H9 (cell line): ENCODE measurements around the gene ADIRF. TPM values are rescaled to one million over a fixed set of nuclear protein-coding genes. Genes with fewer than 3 reads are reported as not detected.

ENCODE experiments used
- DNase-seq: peaks from one replicate; pipeline ENCODE4 v3.0.0-alpha.2; 2017
- H2AFZ ChIP-seq: one replicate; pipeline ENCODE4 v1.6.1; 2013; ENCODE audit warnings: mild to moderate bottlenecking, low read length, control low read depth, moderate library complexity
- H2AK5ac ChIP-seq: 2 replicates; pipeline ENCODE4 v1.6.1; 2013; ENCODE audit warnings: low read length, control low read depth, mixed read lengths; ENCODE audit not compliant: insufficient read length
- H2BK120ac ChIP-seq: one replicate; pipeline ENCODE4 v1.6.1; 2013; ENCODE audit warnings: low read depth, mild to moderate bottlenecking, low read length, control low read depth, inconsistent platforms; ENCODE audit not compliant: poor library complexity, severe bottlenecking
- H2BK12ac ChIP-seq: 2 replicates; pipeline ENCODE4 v1.6.1; 2013; ENCODE audit warnings: low read length, control low read depth, mixed read lengths, low read depth; ENCODE audit not compliant: insufficient read length
- H2BK15ac ChIP-seq: 2 replicates; pipeline ENCODE4 v1.6.1; 2013; ENCODE audit warnings: low read depth, low read length, control low read depth
- H2BK20ac ChIP-seq: one replicate; pipeline ENCODE4 v1.6.1; 2013; ENCODE audit warnings: low read depth, mild to moderate bottlenecking, low read length, control low read depth, inconsistent platforms; ENCODE audit not compliant: poor library complexity, severe bottlenecking
- H2BK5ac ChIP-seq: 2 replicates; pipeline ENCODE4 v1.6.1; 2013; ENCODE audit warnings: low read length, control low read depth, mixed read lengths; ENCODE audit not compliant: insufficient read length
- H3K14ac ChIP-seq: 2 replicates; pipeline ENCODE4 v1.6.1; 2013; ENCODE audit warnings: low read length, control low read depth; ENCODE audit not compliant: insufficient read depth
- H3K18ac ChIP-seq: 2 replicates; pipeline ENCODE4 v1.6.1; 2013; ENCODE audit warnings: low read depth, mild to moderate bottlenecking, mixed read lengths, low read length, control low read depth; ENCODE audit not compliant: insufficient read length
- H3K23ac ChIP-seq: 2 replicates; pipeline ENCODE4 v1.6.1; 2013; ENCODE audit warnings: low read length, control low read depth, mixed read lengths, low read depth; ENCODE audit not compliant: insufficient read length
- H3K23me2 ChIP-seq: 2 replicates; pipeline ENCODE4 v1.6.1; 2013; ENCODE audit warnings: low read depth, mild to moderate bottlenecking, mixed read lengths, low read length, control low read depth; ENCODE audit not compliant: insufficient read length, poor library complexity, severe bottlenecking
- H3K27ac ChIP-seq: 2 replicates; pipeline ENCODE4 v1.5.1; 2013; ENCODE audit warnings: low read length, control low read depth, mixed read lengths, low read depth; ENCODE audit not compliant: insufficient read length
- H3K27me3 ChIP-seq: 2 replicates; pipeline ENCODE4 v1.6.1; 2013; ENCODE audit warnings: low read length, control low read depth, inconsistent platforms; ENCODE audit not compliant: insufficient read depth
- H3K4ac ChIP-seq: 2 replicates; pipeline ENCODE4 v1.6.1; 2013; ENCODE audit warnings: low read depth, mild to moderate bottlenecking, control low read depth, inconsistent platforms, low read length, moderate library complexity
- H3K4me1 ChIP-seq: 2 replicates; pipeline ENCODE4 v1.6.1; 2013; ENCODE audit warnings: low read length, control low read depth, inconsistent platforms; ENCODE audit not compliant: insufficient read depth
- H3K4me2 ChIP-seq: 2 replicates; pipeline ENCODE4 v1.6.1; 2013; ENCODE audit warnings: low read length, control low read depth, mixed read lengths; ENCODE audit not compliant: insufficient read length, insufficient read depth
- H3K56ac ChIP-seq: 2 replicates; pipeline ENCODE4 v1.6.1; 2013; ENCODE audit warnings: low read depth, mild to moderate bottlenecking, mixed read lengths, low read length, control low read depth; ENCODE audit not compliant: insufficient read length
- H3K79me1 ChIP-seq: 2 replicates; pipeline ENCODE4 v1.6.1; 2013; ENCODE audit warnings: low read depth, mild to moderate bottlenecking, moderate library complexity, low read length, control low read depth, inconsistent platforms; ENCODE audit not compliant: insufficient read depth, poor library complexity, severe bottlenecking
- H3K79me2 ChIP-seq: 2 replicates; pipeline ENCODE4 v1.6.1; 2013; ENCODE audit warnings: low read length, control low read depth, inconsistent platforms; ENCODE audit not compliant: insufficient read depth
- H3K9ac ChIP-seq: 2 replicates; pipeline ENCODE4 v1.6.1; 2013; ENCODE audit warnings: low read length, control low read depth, mixed read lengths; ENCODE audit not compliant: insufficient read length; ENCODE audit errors: extremely low read depth
- H3K9me3 ChIP-seq: one replicate; pipeline ENCODE4 v1.6.1; 2013; ENCODE audit warnings: low read depth, low read length, inconsistent platforms; ENCODE audit not compliant: control insufficient read depth
- H3T11ph ChIP-seq: one replicate; pipeline ENCODE4 v1.6.1; 2013; ENCODE audit warnings: mild to moderate bottlenecking, low read length, control low read depth, inconsistent platforms
- H4K20me1 ChIP-seq: one replicate; pipeline ENCODE4 v1.6.1; 2013; ENCODE audit not compliant: control insufficient read depth, insufficient read length, insufficient read depth
- H4K5ac ChIP-seq: 2 replicates; pipeline ENCODE4 v1.6.1; 2013; ENCODE audit warnings: low read depth, mild to moderate bottlenecking, mixed read lengths, low read length, control low read depth; ENCODE audit not compliant: insufficient read length
- H4K8ac ChIP-seq: replicated peaks from 2 replicates; pipeline ENCODE4 v1.6.1; 2013; ENCODE audit warnings: low read length, control low read depth, mixed read lengths, low read depth; ENCODE audit not compliant: insufficient read length
- H4K91ac ChIP-seq: 2 replicates; pipeline ENCODE4 v1.6.1; 2013; ENCODE audit warnings: low read depth, mild to moderate bottlenecking, moderate library complexity, mixed read lengths, low read length, control low read depth; ENCODE audit not compliant: insufficient read length
- H3K27ac Mint-ChIP-seq, 3 experiments: 2 replicates in 2 of 3; 3 replicates in 1 of 3; pipeline ENCODE4 v1.8.0; 2020 to 2021; ENCODE audit warnings: mixed read lengths in 3 of 3, mild to moderate bottlenecking in 1 of 3, moderate library complexity in 1 of 3
- H3K27me3 Mint-ChIP-seq: 2 replicates; pipeline ENCODE4 v1.8.0; 2021; ENCODE audit warnings: low read depth, mild to moderate bottlenecking, moderate library complexity, mixed read lengths
- H3K36me3 Mint-ChIP-seq, 3 experiments: 2 replicates in 2 of 3; 3 replicates in 1 of 3; pipeline ENCODE4 v1.8.0; 2020 to 2021; ENCODE audit warnings: low read depth in 3 of 3, mixed read lengths in 3 of 3; ENCODE audit not compliant: insufficient read depth in 1 of 3
- H3K4me1 Mint-ChIP-seq, 2 experiments: 2 replicates each; pipeline ENCODE4 v1.8.0; 2020; ENCODE audit warnings: mixed read lengths in 2 of 2
- H3K4me3 Mint-ChIP-seq, 2 experiments: 2 replicates in 1 of 2; 3 replicates in 1 of 2; pipeline ENCODE4 v1.8.0; 2020 to 2021; ENCODE audit warnings: mild to moderate bottlenecking in 2 of 2, mixed read lengths in 2 of 2, moderate library complexity in 1 of 2
- H3K9me3 Mint-ChIP-seq, 2 experiments: 2 replicates in 1 of 2; 3 replicates in 1 of 2; pipeline ENCODE4 v1.8.0; 2020; ENCODE audit warnings: mild to moderate bottlenecking in 2 of 2, mixed read lengths in 2 of 2, moderate library complexity in 1 of 2
- CTCF ChIP-seq: fragments of 200-600 bp; sonication (generic); conservative IDR thresholded peaks from 3 replicates; pipeline ENCODE4 v1.8.0; 2021; ENCODE audit warnings: antibody characterized with exemption, mild to moderate bottlenecking
- WGBS: extraction: QIAGEN DNeasy Blood & Tissue Kit; methylation state at CpG from one replicate; pipeline ENCODE4 v1.1.7; 2013; ENCODE audit warnings: missing lambda C conversion rate, low lambda C conversion rate, mixed read lengths; ENCODE audit not compliant: insufficient read length; ENCODE audit errors: extremely low coverage; 5-methylcytosine and 5-hydroxymethylcytosine counted together
- total RNA-seq: library from RNA; stranded (reverse); gene quantifications from 2 replicates; pipeline ENCODE4 v1.2.1, GENCODE V29; 2021

Gene ADIRF
- total RNA-seq, 1 experiment from 2014 or later = not detected

GRCh38 chr10:86964061-86964846 lies 4.0 kb upstream of the ADIRF start:
- Histone ChIP-seq H3K23me2 (no peaks in the 10 kb centered on the region), H2BK12ac (no peak overlapping the region), H3K9me3 (no peaks in the 10 kb centered on the region), H3K4me2 (no peak overlapping the region), H2BK5ac (no peak overlapping the region), H3K4me1 (peaks cover 2% of the 10 kb centered on the region; the same call in 1 of the 2 replicates), H4K91ac (no peak overlapping the region), H2AFZ (no peak overlapping the region), H4K8ac (no peak overlapping the region), H2BK120ac (no peak overlapping the region), H3K14ac (no peak overlapping the region), H3K79me2 (no peaks in the 10 kb centered on the region), H3K79me1 (no peaks in the 10 kb centered on the region), H4K5ac (no peak overlapping the region), H3K27me3 (no peaks in the 10 kb centered on the region), H3T11ph (no peak overlapping the region), H2BK15ac (no peak overlapping the region), H2AK5ac (no peak overlapping the region), H2BK20ac (no peak overlapping the region), H3K56ac (no peak overlapping the region), H3K4ac (no peak overlapping the region), H4K20me1 (no peaks in the 10 kb centered on the region), H3K27ac (no peak overlapping the region), H3K18ac (no peak overlapping the region), H3K23ac (no peak overlapping the region), H3K9ac (no peak overlapping the region)
- H3K27me3 Mint-ChIP-seq = no peaks in the 10 kb centered on the region
- DNase-seq = no peak
- WGBS = no CpG with 5 or more reads among the region's 13 CpGs
- peak overlapping the region in 1 of 3 experiments; percentile 65; a peak in 1 of 7 replicates for H3K27ac Mint-ChIP-seq
- no peaks in the 10 kb centered on the region for H3K9me3 Mint-ChIP-seq
- H3K4me3 Mint-ChIP-seq = no peak overlapping the region
- no peaks in the 10 kb centered on the region for H3K36me3 Mint-ChIP-seq
- H3K4me1 Mint-ChIP-seq = peaks cover 20 to 31% of the 10 kb centered on the region in 2 experiments
- TF ChIP-seq CTCF = no peak
